Mesenchymal stem cell (in vitro differentiated cells and primary cell): ENCODE measurements around the gene PEDS1.

Experiments
- DNase-seq: peaks from one replicate; pipeline ENCODE4 v3.0.0-alpha.2; 2013
- H2AFZ ChIP-seq: one replicate; pipeline ENCODE4 v1.6.1; 2013; ENCODE audit warnings: low read depth, mild to moderate bottlenecking, control low read depth, inconsistent platforms, low read length, moderate library complexity
- H2AK5ac ChIP-seq: 2 replicates; pipeline ENCODE4 v1.6.1; 2013; ENCODE audit warnings: low read length, moderate library complexity, mild to moderate bottlenecking, inconsistent platforms; ENCODE audit not compliant: severe bottlenecking
- H2BK120ac ChIP-seq: one replicate; pipeline ENCODE4 v1.6.1; 2013; ENCODE audit warnings: low read depth, mild to moderate bottlenecking, inconsistent platforms, low read length, moderate library complexity
- H2BK12ac ChIP-seq, 2 experiments: one replicate each; pipeline ENCODE4 v1.6.1; 2013; ENCODE audit warnings: inconsistent platforms in 2 of 2, low read length in 2 of 2, mild to moderate bottlenecking in 2 of 2, moderate library complexity in 2 of 2, control low read depth in 1 of 2
- H2BK15ac ChIP-seq: one replicate; pipeline ENCODE4 v1.6.1; 2013; ENCODE audit warnings: mild to moderate bottlenecking, low read depth, inconsistent platforms; ENCODE audit not compliant: poor library complexity, severe bottlenecking
- H2BK5ac ChIP-seq: 2 replicates; pipeline ENCODE4 v1.6.1; 2013; ENCODE audit warnings: low read depth, mild to moderate bottlenecking, low read length, control low read depth, inconsistent platforms; ENCODE audit not compliant: poor library complexity, severe bottlenecking
- H3K14ac ChIP-seq, 2 experiments: one replicate each; pipeline ENCODE4 v1.6.1; 2013; ENCODE audit warnings: inconsistent platforms in 2 of 2, low read length in 2 of 2, control low read depth in 1 of 2, mild to moderate bottlenecking in 1 of 2, moderate library complexity in 1 of 2
- H3K18ac ChIP-seq, 2 experiments: one replicate each; pipeline ENCODE4 v1.6.1; 2013; ENCODE audit warnings: inconsistent platforms in 2 of 2, low read length in 2 of 2, control low read depth in 1 of 2, low read depth in 1 of 2, mild to moderate bottlenecking in 1 of 2
- H3K23ac ChIP-seq, 2 experiments: one replicate each; pipeline ENCODE4 v1.6.1; 2013; ENCODE audit warnings: inconsistent platforms in 2 of 2, low read length in 2 of 2, mild to moderate bottlenecking in 2 of 2, moderate library complexity in 2 of 2, control low read depth in 1 of 2
- H3K27ac ChIP-seq: 2 replicates; pipeline ENCODE4 v1.5.1; 2013; ENCODE audit warnings: mild to moderate bottlenecking, moderate library complexity, low read length, control low read depth, inconsistent platforms; ENCODE audit not compliant: poor library complexity, severe bottlenecking
- H3K27me3 ChIP-seq, 2 experiments: 2 replicates each; pipeline versions ENCODE4 v1.6.1 to v1.7.0; 2013; ENCODE audit warnings: low read length in 2 of 2, mild to moderate bottlenecking in 2 of 2, moderate library complexity in 2 of 2, control low read depth in 1 of 2, inconsistent platforms in 1 of 2; ENCODE audit not compliant: control insufficient read depth in 1 of 2, insufficient read depth in 1 of 2
- H3K36me3 ChIP-seq, 2 experiments: 2 replicates each; pipeline versions ENCODE4 v1.6.1 to v1.7.0; 2013; ENCODE audit warnings: low read length in 2 of 2, control low read depth in 1 of 2, inconsistent platforms in 1 of 2, low read depth in 1 of 2, mild to moderate bottlenecking in 1 of 2; ENCODE audit not compliant: insufficient read depth in 2 of 2, control insufficient read depth in 1 of 2
- H3K4ac ChIP-seq, 2 experiments: one replicate each; pipeline ENCODE4 v1.6.1; 2013; ENCODE audit warnings: inconsistent platforms in 2 of 2, low read length in 2 of 2, mild to moderate bottlenecking in 2 of 2, moderate library complexity in 2 of 2, control low read depth in 1 of 2, low read depth in 1 of 2
- H3K4me1 ChIP-seq: 2 replicates; pipeline ENCODE4 v1.6.1; 2013; ENCODE audit warnings: low read depth, low read length, control low read depth; ENCODE audit not compliant: control insufficient read depth, insufficient read depth
- H3K4me2 ChIP-seq: 2 replicates; pipeline ENCODE4 v1.6.1; 2013; ENCODE audit warnings: low read length, mild to moderate bottlenecking, inconsistent platforms; ENCODE audit not compliant: poor library complexity, severe bottlenecking
- H3K4me3 ChIP-seq, 2 experiments: 2 replicates each; pipeline versions ENCODE4 v1.5.1 to v1.7.0; 2013; ENCODE audit warnings: low read length in 2 of 2, mild to moderate bottlenecking in 2 of 2, control low read depth in 1 of 2, low read depth in 1 of 2; ENCODE audit not compliant: insufficient read depth in 1 of 2
- H3K79me1 ChIP-seq: replicated peaks from 2 replicates; pipeline ENCODE4 v1.6.1; 2013; ENCODE audit warnings: mild to moderate bottlenecking, control low read depth, low read length, inconsistent platforms; ENCODE audit not compliant: poor library complexity, severe bottlenecking
- H3K9ac ChIP-seq: 2 replicates; pipeline ENCODE4 v1.7.0; 2013; ENCODE audit warnings: mild to moderate bottlenecking, low read length, moderate library complexity
- H3K9me3 ChIP-seq: 2 replicates; pipeline ENCODE4 v1.7.0; 2013; ENCODE audit warnings: mild to moderate bottlenecking, low read length; ENCODE audit not compliant: control insufficient read depth
- H4K8ac ChIP-seq: one replicate; pipeline ENCODE4 v1.6.1; 2013; ENCODE audit warnings: inconsistent platforms, mild to moderate bottlenecking, low read length, moderate library complexity
- H4K91ac ChIP-seq: one replicate; pipeline ENCODE4 v1.6.1; 2013; ENCODE audit warnings: mild to moderate bottlenecking, low read length, inconsistent platforms
- WGBS: methylation state at CpG from one replicate; pipeline ENCODE4 v1.1.7; 2013; ENCODE audit warnings: mixed read lengths; 5-methylcytosine and 5-hydroxymethylcytosine counted together

The PEDS1 gene

GRCh38 chr20:50175938-50176933 lies 22.7 kb upstream of the PEDS1 start:
- Histone ChIP-seq H3K18ac (no peak overlapping the region), H3K4me3 (no peak overlapping the region), H2BK5ac (no peak overlapping the region), H2AK5ac (no peak overlapping the region), H3K14ac (no peak overlapping the region), H3K4me1 (peaks cover 15% of the 10 kb centered on the region), H3K9me3 (no peaks in the 10 kb centered on the region), H3K4me2 (no peak overlapping the region), H3K9ac (no peak overlapping the region), H3K27ac (no peak overlapping the region), H2BK15ac (no peak overlapping the region), H3K4ac (no peak overlapping the region), H4K8ac (no peak overlapping the region), H3K23ac (no peak overlapping the region), H3K79me1 (peaks cover 3% of the 10 kb centered on the region), H3K27me3 (no peaks in the 10 kb centered on the region), H2BK120ac (no peak overlapping the region), H2BK12ac (no peak overlapping the region), H2AFZ (no peak overlapping the region), H3K36me3 (no peaks in the 10 kb centered on the region), H4K91ac (no peak overlapping the region)
- no peak for DNase-seq
- WGBS: 94% methylated on average over 14 of the region's 18 CpGs

GRCh38 chr20:50174456-50174855 lies 20.9 kb upstream of the PEDS1 start:
- H3K23ac ChIP-seq: no peak overlapping the region
- H3K14ac ChIP-seq: no peak overlapping the region
- peaks cover 3% of the 10 kb centered on the region for H3K79me1 ChIP-seq
- H2BK15ac ChIP-seq: no peak overlapping the region
- WGBS: 91% methylated on average over 5 of the region's 5 CpGs
- no peak for DNase-seq
- H3K27me3 ChIP-seq: no peaks in the 10 kb centered on the region
- H2BK5ac ChIP-seq: no peak overlapping the region
- no peaks in the 10 kb centered on the region for H3K9me3 ChIP-seq
- H4K91ac ChIP-seq: no peak overlapping the region
- no peaks in the 10 kb centered on the region for H3K36me3 ChIP-seq
- no peak overlapping the region for H2BK12ac ChIP-seq
- H3K4ac ChIP-seq: no peak overlapping the region
- peaks cover 15% of the 10 kb centered on the region for H3K4me1 ChIP-seq
- no peak overlapping the region for H2AFZ ChIP-seq
- H3K27ac ChIP-seq: no peak overlapping the region
- H2AK5ac ChIP-seq: no peak overlapping the region
- no peak overlapping the region for H2BK120ac ChIP-seq
- no peak overlapping the region for H3K4me3 ChIP-seq
- H3K18ac ChIP-seq: no peak overlapping the region
- no peak overlapping the region for H3K4me2 ChIP-seq
- H4K8ac ChIP-seq: no peak overlapping the region
- H3K9ac ChIP-seq: no peak overlapping the region

- no peaks in the 10 kb centered on the region for H3K36me3 ChIP-seq
- peak overlapping the region in 1 of 2 experiments; percentile 72 for H3K14ac ChIP-seq
- peak overlapping the region; percentile 85 to 88 for H3K18ac ChIP-seq
- H4K91ac ChIP-seq: peak overlapping the region; percentile 77
- peaks cover 1% of the 10 kb centered on the region for H3K79me1 ChIP-seq
- no peak overlapping the region for H2AK5ac ChIP-seq
- peak overlapping the region; percentile 1 for H2AFZ ChIP-seq
- H3K4me3 ChIP-seq: peak overlapping the region; percentile 29 to 83
- H3K4me2 ChIP-seq: peak overlapping the region; percentile 86
- H4K8ac ChIP-seq: peak overlapping the region; percentile 86
- peak overlapping the region; percentile 60 to 71 for H2BK12ac ChIP-seq
- peak overlapping the region; percentile 92 for H3K9ac ChIP-seq
- under 1% methylated on average over 17 of the region's 36 CpGs for WGBS
- H3K4me1 ChIP-seq: peaks cover 20% of the 10 kb centered on the region
- H3K27me3 ChIP-seq: no peaks in the 10 kb centered on the region
- H3K4ac ChIP-seq: peak overlapping the region; percentile 67 to 75
- peak overlapping the region; percentile 92 for H2BK15ac ChIP-seq
- peak; percentile 93 for DNase-seq
- H3K27ac ChIP-seq: peak overlapping the region; percentile 0
- no peak overlapping the region for H2BK5ac ChIP-seq
- peak overlapping the region; percentile 80 for H2BK120ac ChIP-seq
- no peaks in the 10 kb centered on the region for H3K9me3 ChIP-seq
- no peak overlapping the region for H3K23ac ChIP-seq
These were observed 19.0 kb upstream of the PEDS1 start for GRCh38 chr20:50172347-50173013.
